DMS79 treated with DMSO at 0.1 percent for 48 hours (cell line): Measurements from ENCODE around the gene HSD17B4.
A peak's percentile ranks its signal among the peaks of the same experiment; 100 is the strongest.
"Not testable (repeated sequence)": the region's sequence is repeated elsewhere in the genome, so short reads cannot be mapped to it uniquely, and the experiment has no call there.

Source experiments
- DNase-seq: peaks from one replicate; lab custom pipeline; 2025; lab: John Stamatoyannopoulos, UW

HSD17B4 gene

GRCh38 chr5:119432674-119433237 is 19.5 kb upstream of the HSD17B4 start:
- not testable (repeated sequence) for DNase-seq

- no peak for DNase-seq
These were observed 16.7 kb upstream of the HSD17B4 start for GRCh38 chr5:119435436-119436132.

- not testable (repeated sequence) for DNase-seq
These were observed 14.3 kb upstream of the HSD17B4 start for GRCh38 chr5:119437785-119438586.

- DNase-seq = not testable (repeated sequence)
These were observed 13.7 kb upstream of the HSD17B4 start for GRCh38 chr5:119438587-119438917.

GRCh38 chr5:119439140-119439631 is 13.1 kb upstream of the HSD17B4 start:
- no peak for DNase-seq

- not testable (repeated sequence) for DNase-seq
These were observed 12.7 kb upstream of the HSD17B4 start for GRCh38 chr5:119439632-119440031.

GRCh38 chr5:119444643-119445042 is 7.7 kb upstream of the HSD17B4 start:
- not testable (repeated sequence) for DNase-seq

GRCh38 chr5:119445544-119445943 is 6.8 kb upstream of the HSD17B4 start:
- no peak for DNase-seq

- no peak for DNase-seq
These were observed 2.4 kb upstream of the HSD17B4 start for GRCh38 chr5:119449882-119450281.

- not testable (repeated sequence) for DNase-seq
These were observed 1.7 kb upstream of the HSD17B4 start for GRCh38 chr5:119450627-119451026.

- no peak for DNase-seq
These were observed 736 bp upstream of the HSD17B4 start for GRCh38 chr5:119451561-119451960.

GRCh38 chr5:119452060-119452372 is 281 bp upstream of the HSD17B4 start:
- DNase-seq = no peak

- peak; percentile 54 for DNase-seq
These were observed 710 bp downstream of the HSD17B4 start for GRCh38 chr5:119453040-119453373.

- DNase-seq = no peak
These were observed 1.9 kb downstream of the HSD17B4 start for GRCh38 chr5:119454171-119454570.

- DNase-seq = no peak
These were observed 6.8 kb downstream of the HSD17B4 start for GRCh38 chr5:119458911-119459632.

GRCh38 chr5:119465640-119466039 is 13.3 kb downstream of the HSD17B4 start:
- no peak for DNase-seq

GRCh38 chr5:119468286-119468685 is 16.0 kb downstream of the HSD17B4 start:
- DNase-seq = no peak

GRCh38 chr5:119470105-119470763 is 17.9 kb downstream of the HSD17B4 start:
- DNase-seq = no peak

GRCh38 chr5:119470851-119471451 is 18.7 kb downstream of the HSD17B4 start:
- no peak for DNase-seq

- no peak for DNase-seq
These were observed 20.9 kb downstream of the HSD17B4 start for GRCh38 chr5:119473241-119473640.

GRCh38 chr5:119476341-119476740 is 24.0 kb downstream of the HSD17B4 start:
- no peak for DNase-seq

- DNase-seq = no peak
These were observed 26.5 kb downstream of the HSD17B4 start for GRCh38 chr5:119478781-119479180.
